HepG2 (cell line): ENCODE data around the gene AMPD2. TPM values are rescaled to one million over a fixed set of nuclear protein-coding genes. Genes with fewer than 3 reads are reported as not detected.

Experiments
- ARNTL ChIP-seq: sonication (generic); formaldehyde crosslinking; IDR thresholded peaks from 2 replicates; pipeline ENCODE4 v1.4.0; 2020; ENCODE audit warnings: mild to moderate bottlenecking, missing genetic modification reagents
- BCL6 ChIP-seq: IDR thresholded peaks from 2 replicates; pipeline ENCODE4 v1.6.1; 2016; ENCODE audit warnings: missing genetic modification reagents, missing compliant biosample characterization
- FOSL1 ChIP-seq: sonication (generic); formaldehyde crosslinking; IDR thresholded peaks from 2 replicates; pipeline ENCODE4 v1.9.0; 2021; ENCODE audit warnings: missing genetic modification reagents, borderline replicate concordance
- KDM3A ChIP-seq: IDR thresholded peaks from 2 replicates; pipeline ENCODE4 v1.6.1; 2018; ENCODE audit warnings: low read depth, missing compliant biosample characterization
- MXI1 ChIP-seq: IDR thresholded peaks from 3 replicates; pipeline ENCODE4 v1.6.1; 2012; ENCODE audit warnings: low read depth, low read length, inconsistent platforms, borderline replicate concordance
- NR2F1 ChIP-seq, 2 experiments: fragments of 450-650 bp in 1 of 2; formaldehyde crosslinking in 1 of 2; IDR thresholded peaks; 2 replicates each; pipeline versions ENCODE4 v1.5.0 to v1.6.1; 2016 to 2020; ENCODE audit warnings: mild to moderate bottlenecking in 1 of 2, missing compliant biosample characterization in 1 of 2, missing genetic modification reagents in 1 of 2, moderate library complexity in 1 of 2
- PHF8 ChIP-seq: sonication (generic); formaldehyde crosslinking; IDR thresholded peaks from 2 replicates; pipeline ENCODE4 v1.5.0; 2020; ENCODE audit warnings: missing genetic modification reagents
- TBX2 ChIP-seq: sonication (generic); formaldehyde crosslinking; IDR thresholded peaks from 2 replicates; pipeline ENCODE4 v1.5.0; 2020; ENCODE audit warnings: missing genetic modification reagents, mild to moderate bottlenecking, borderline replicate concordance
- ZNF24 ChIP-seq: fragments of 450-650 bp; IDR thresholded peaks from 2 replicates; pipeline ENCODE4 v1.6.1; 2017; ENCODE audit warnings: antibody characterized with exemption, mild to moderate bottlenecking
- ZNF292 ChIP-seq: sonication (generic); formaldehyde crosslinking; IDR thresholded peaks from 2 replicates; pipeline ENCODE4 v1.8.1; 2022; ENCODE audit warnings: mild to moderate bottlenecking, low read depth, missing genetic modification reagents, borderline replicate concordance
- ZNF33A ChIP-seq: sonication (generic); formaldehyde crosslinking; IDR thresholded peaks from 2 replicates; pipeline ENCODE4 v1.5.1; 2020; ENCODE audit warnings: missing genetic modification reagents, mild to moderate bottlenecking, moderate library complexity, borderline replicate concordance
- ZNF343 ChIP-seq: sonication (generic); formaldehyde crosslinking; IDR thresholded peaks from 2 replicates; pipeline ENCODE4 v1.4.0; 2020; ENCODE audit warnings: mild to moderate bottlenecking, missing genetic modification reagents
- ZNF816 ChIP-seq: sonication (generic); formaldehyde crosslinking; IDR thresholded peaks from 2 replicates; pipeline ENCODE4 v1.8.0; 2022; ENCODE audit warnings: missing genetic modification reagents, mild to moderate bottlenecking, borderline replicate concordance
- polyA plus RNA-seq, 8 experiments: library from polyadenylated mRNA; depleted of rRNA in 3 of 8; stranded (reverse) in 7 of 8; unstranded in 1 of 8; fragments of >200 nt; fragmentation: Illumina TruSeq in 4 of 8; extraction: Trizol in 4 of 8; gene quantifications; 2 replicates each; pipeline versions ENCODE4 v1.2.1 to v1.2.3, GENCODE V29; 2011 to 2016; ENCODE audit warnings: low read depth in 4 of 8, missing spikeins in 1 of 8, mixed read lengths in 1 of 8; ENCODE audit not compliant: insufficient read depth in 1 of 8
- total RNA-seq, 5 experiments: library from RNA; depleted of rRNA; stranded (reverse); fragments of >200 nt; fragmentation: Illumina TruSeq; extraction: Trizol; gene quantifications; 2 replicates each; pipeline ENCODE4 v1.2.3, GENCODE V29; 2016; ENCODE audit warnings: low read depth in 1 of 5
- TF ChIP-seq, protein P1 (sequence below): sonication (generic); formaldehyde crosslinking; IDR thresholded peaks from 2 replicates; pipeline ENCODE4 v1.4.0; 2020; ENCODE audit warnings: missing genetic modification reagents
- TF ChIP-seq, protein P2 (sequence below): sonication (generic); formaldehyde crosslinking; IDR thresholded peaks from 2 replicates; pipeline ENCODE4 v1.5.0; 2020; ENCODE audit warnings: missing genetic modification reagents
- TF ChIP-seq, protein P3 (sequence below): sonication (generic); formaldehyde crosslinking; IDR thresholded peaks from 2 replicates; pipeline ENCODE4 v1.5.1; 2020; ENCODE audit warnings: missing genetic modification reagents, mild to moderate bottlenecking, borderline replicate concordance
- TF ChIP-seq, protein P4 (sequence below): sonication (generic); formaldehyde crosslinking; IDR thresholded peaks from 2 replicates; pipeline ENCODE4 v1.4.0; 2020; ENCODE audit warnings: missing genetic modification reagents
- TF ChIP-seq, protein P5 (sequence below): IDR thresholded peaks from 2 replicates; pipeline ENCODE4 v1.4.0; 2020; ENCODE audit warnings: mild to moderate bottlenecking, missing genetic modification reagents

The AMPD2 gene
- total and polyA plus RNA-seq, 2 of the 13 experiments (the other 11 are each of a cell fraction or from before 2014, with no cell fraction given), result 62.3 to 82.0 TPM

DNA sequence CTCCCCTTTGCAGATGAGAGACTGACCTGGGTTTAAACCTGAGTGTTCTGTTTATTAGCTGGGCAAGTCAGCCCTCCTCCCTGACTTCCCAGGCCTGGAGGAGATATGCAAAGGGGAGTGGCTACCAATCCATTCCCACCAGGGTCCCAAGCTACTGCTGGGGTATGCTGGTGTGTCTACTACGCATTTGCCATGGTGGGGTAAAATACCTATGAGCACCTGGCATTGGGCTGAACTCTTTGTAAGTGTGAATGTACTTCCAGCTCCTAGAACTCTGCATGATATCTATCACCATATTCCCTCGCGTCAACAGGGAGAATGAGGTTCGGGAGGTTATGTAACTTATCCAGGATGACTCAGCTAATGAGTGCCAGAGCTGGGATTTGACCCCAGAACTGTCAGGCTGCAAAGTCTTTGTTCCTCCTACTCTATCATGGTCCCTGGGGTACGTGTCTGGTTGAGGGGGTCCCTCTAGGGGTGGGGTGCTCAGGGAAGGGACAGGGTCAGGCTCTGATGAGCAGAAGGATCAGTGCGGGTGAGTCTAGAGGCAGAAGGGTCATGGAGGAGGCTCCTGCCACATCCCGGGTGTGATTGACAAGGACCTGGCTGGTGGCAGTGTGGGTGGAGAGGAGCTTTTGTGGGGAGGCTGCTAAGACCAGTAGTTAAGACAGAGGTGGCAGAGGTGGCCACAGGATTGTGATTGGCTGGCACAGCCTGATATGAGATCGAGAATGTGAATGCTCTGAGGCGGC is 16.7 kb downstream of the AMPD2 start (continued):
- TF ChIP-seq, protein P1, sequence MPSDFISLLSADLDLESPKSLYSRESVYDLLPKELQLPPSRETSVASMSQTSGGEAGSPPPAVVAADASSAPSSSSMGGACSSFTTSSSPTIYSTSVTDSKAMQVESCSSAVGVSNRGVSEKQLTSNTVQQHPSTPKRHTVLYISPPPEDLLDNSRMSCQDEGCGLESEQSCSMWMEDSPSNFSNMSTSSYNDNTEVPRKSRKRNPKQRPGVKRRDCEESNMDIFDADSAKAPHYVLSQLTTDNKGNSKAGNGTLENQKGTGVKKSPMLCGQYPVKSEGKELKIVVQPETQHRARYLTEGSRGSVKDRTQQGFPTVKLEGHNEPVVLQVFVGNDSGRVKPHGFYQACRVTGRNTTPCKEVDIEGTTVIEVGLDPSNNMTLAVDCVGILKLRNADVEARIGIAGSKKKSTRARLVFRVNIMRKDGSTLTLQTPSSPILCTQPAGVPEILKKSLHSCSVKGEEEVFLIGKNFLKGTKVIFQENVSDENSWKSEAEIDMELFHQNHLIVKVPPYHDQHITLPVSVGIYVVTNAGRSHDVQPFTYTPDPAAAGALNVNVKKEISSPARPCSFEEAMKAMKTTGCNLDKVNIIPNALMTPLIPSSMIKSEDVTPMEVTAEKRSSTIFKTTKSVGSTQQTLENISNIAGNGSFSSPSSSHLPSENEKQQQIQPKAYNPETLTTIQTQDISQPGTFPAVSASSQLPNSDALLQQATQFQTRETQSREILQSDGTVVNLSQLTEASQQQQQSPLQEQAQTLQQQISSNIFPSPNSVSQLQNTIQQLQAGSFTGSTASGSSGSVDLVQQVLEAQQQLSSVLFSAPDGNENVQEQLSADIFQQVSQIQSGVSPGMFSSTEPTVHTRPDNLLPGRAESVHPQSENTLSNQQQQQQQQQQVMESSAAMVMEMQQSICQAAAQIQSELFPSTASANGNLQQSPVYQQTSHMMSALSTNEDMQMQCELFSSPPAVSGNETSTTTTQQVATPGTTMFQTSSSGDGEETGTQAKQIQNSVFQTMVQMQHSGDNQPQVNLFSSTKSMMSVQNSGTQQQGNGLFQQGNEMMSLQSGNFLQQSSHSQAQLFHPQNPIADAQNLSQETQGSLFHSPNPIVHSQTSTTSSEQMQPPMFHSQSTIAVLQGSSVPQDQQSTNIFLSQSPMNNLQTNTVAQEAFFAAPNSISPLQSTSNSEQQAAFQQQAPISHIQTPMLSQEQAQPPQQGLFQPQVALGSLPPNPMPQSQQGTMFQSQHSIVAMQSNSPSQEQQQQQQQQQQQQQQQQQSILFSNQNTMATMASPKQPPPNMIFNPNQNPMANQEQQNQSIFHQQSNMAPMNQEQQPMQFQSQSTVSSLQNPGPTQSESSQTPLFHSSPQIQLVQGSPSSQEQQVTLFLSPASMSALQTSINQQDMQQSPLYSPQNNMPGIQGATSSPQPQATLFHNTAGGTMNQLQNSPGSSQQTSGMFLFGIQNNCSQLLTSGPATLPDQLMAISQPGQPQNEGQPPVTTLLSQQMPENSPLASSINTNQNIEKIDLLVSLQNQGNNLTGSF, result no peak
- TF ChIP-seq ZNF292 (CRISPR knock-in tag), result no peak
- TF ChIP-seq ARNTL (CRISPR knock-in tag), result no peak
- TF ChIP-seq ZNF343 (CRISPR knock-in tag), result no peak
- TF ChIP-seq, protein P2, sequence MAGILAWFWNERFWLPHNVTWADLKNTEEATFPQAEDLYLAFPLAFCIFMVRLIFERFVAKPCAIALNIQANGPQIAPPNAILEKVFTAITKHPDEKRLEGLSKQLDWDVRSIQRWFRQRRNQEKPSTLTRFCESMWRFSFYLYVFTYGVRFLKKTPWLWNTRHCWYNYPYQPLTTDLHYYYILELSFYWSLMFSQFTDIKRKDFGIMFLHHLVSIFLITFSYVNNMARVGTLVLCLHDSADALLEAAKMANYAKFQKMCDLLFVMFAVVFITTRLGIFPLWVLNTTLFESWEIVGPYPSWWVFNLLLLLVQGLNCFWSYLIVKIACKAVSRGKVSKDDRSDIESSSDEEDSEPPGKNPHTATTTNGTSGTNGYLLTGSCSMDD (CRISPR knock-in tag), result no peak
- TF ChIP-seq KDM3A (CRISPR knock-in tag), result no peak
- TF ChIP-seq PHF8 (CRISPR knock-in tag), result no peak; the same call in 1 of the 2 replicates
- no peak for TF ChIP-seq ZNF24
- TF ChIP-seq, protein P3, sequence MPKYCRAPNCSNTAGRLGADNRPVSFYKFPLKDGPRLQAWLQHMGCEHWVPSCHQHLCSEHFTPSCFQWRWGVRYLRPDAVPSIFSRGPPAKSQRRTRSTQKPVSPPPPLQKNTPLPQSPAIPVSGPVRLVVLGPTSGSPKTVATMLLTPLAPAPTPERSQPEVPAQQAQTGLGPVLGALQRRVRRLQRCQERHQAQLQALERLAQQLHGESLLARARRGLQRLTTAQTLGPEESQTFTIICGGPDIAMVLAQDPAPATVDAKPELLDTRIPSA (CRISPR knock-in tag), result no peak
- peak in 1 of 2 experiments; percentile 29; a peak in 1 of 4 replicates for TF ChIP-seq NR2F1 (CRISPR knock-in tag; IDR thresholded peaks at IDR 0.05)
- TF ChIP-seq FOSL1 (CRISPR knock-in tag), result peak; percentile 37; the same call in 1 of the 2 replicates
- TF ChIP-seq, protein P4, sequence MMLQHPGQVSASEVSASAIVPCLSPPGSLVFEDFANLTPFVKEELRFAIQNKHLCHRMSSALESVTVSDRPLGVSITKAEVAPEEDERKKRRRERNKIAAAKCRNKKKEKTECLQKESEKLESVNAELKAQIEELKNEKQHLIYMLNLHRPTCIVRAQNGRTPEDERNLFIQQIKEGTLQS (CRISPR knock-in tag), result peak; percentile 75; the same call in 1 of the 2 replicates
- no peak for TF ChIP-seq BCL6
- TF ChIP-seq, protein P5, sequence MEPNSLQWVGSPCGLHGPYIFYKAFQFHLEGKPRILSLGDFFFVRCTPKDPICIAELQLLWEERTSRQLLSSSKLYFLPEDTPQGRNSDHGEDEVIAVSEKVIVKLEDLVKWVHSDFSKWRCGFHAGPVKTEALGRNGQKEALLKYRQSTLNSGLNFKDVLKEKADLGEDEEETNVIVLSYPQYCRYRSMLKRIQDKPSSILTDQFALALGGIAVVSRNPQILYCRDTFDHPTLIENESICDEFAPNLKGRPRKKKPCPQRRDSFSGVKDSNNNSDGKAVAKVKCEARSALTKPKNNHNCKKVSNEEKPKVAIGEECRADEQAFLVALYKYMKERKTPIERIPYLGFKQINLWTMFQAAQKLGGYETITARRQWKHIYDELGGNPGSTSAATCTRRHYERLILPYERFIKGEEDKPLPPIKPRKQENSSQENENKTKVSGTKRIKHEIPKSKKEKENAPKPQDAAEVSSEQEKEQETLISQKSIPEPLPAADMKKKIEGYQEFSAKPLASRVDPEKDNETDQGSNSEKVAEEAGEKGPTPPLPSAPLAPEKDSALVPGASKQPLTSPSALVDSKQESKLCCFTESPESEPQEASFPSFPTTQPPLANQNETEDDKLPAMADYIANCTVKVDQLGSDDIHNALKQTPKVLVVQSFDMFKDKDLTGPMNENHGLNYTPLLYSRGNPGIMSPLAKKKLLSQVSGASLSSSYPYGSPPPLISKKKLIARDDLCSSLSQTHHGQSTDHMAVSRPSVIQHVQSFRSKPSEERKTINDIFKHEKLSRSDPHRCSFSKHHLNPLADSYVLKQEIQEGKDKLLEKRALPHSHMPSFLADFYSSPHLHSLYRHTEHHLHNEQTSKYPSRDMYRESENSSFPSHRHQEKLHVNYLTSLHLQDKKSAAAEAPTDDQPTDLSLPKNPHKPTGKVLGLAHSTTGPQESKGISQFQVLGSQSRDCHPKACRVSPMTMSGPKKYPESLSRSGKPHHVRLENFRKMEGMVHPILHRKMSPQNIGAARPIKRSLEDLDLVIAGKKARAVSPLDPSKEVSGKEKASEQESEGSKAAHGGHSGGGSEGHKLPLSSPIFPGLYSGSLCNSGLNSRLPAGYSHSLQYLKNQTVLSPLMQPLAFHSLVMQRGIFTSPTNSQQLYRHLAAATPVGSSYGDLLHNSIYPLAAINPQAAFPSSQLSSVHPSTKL (CRISPR knock-in tag), result 0 out of 2 replicates have a peak, but pooled peaks have one; percentile 23
- 0 out of 2 replicates have a peak, but pooled peaks have one; percentile 17 for TF ChIP-seq TBX2 (CRISPR knock-in tag)
- TF ChIP-seq ZNF33A, result no peak
- TF ChIP-seq MXI1, result no peak
- no peak for TF ChIP-seq ZNF816 (CRISPR knock-in tag)
